DND-41 (cell line): Measurements from ENCODE around the gene EXOC3L1.

Experiments used
- EZH2 ChIP-seq: IDR thresholded peaks from 3 replicates; pipeline ENCODE4 v1.6.1; 2012; ENCODE audit warnings: borderline replicate concordance, low read depth, mild to moderate bottlenecking, moderate library complexity, low read length, inconsistent platforms; ENCODE audit not compliant: severe bottlenecking
- TF ChIP-seq, protein P1 (sequence below): IDR thresholded peaks from 2 replicates; pipeline ENCODE4 v1.5.1; 2012; ENCODE audit warnings: borderline replicate concordance, low read length, moderate library complexity, mild to moderate bottlenecking; ENCODE audit not compliant: poor library complexity, severe bottlenecking; ENCODE audit errors: extremely low read depth

DNA sequence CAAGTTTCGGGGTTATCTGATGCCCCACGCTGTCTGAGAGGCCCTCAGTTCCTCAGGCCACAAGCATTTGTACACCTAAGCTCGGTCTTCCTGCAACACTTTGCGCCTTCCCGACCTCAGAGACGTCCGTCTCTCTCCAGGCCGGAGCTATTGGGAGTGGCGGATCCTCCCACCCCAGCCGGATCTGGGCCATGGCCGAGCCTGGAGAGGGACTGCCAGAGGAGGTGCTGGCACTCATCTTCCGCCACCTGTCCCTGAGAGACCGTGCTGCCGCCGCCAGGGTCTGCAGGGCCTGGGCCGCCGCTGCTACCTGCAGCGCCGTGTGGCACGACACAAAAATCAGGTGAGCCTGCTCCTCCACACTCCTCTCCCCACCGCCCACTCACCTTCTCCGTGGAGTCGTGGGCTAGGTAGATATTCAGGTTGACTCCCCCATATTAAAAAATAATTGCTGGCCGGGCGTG lies 28.3 kb downstream of the EXOC3L1 start:
- TF ChIP-seq, protein P1, sequence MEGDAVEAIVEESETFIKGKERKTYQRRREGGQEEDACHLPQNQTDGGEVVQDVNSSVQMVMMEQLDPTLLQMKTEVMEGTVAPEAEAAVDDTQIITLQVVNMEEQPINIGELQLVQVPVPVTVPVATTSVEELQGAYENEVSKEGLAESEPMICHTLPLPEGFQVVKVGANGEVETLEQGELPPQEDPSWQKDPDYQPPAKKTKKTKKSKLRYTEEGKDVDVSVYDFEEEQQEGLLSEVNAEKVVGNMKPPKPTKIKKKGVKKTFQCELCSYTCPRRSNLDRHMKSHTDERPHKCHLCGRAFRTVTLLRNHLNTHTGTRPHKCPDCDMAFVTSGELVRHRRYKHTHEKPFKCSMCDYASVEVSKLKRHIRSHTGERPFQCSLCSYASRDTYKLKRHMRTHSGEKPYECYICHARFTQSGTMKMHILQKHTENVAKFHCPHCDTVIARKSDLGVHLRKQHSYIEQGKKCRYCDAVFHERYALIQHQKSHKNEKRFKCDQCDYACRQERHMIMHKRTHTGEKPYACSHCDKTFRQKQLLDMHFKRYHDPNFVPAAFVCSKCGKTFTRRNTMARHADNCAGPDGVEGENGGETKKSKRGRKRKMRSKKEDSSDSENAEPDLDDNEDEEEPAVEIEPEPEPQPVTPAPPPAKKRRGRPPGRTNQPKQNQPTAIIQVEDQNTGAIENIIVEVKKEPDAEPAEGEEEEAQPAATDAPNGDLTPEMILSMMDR = no peak
- TF ChIP-seq EZH2 = no peak
